A549 (cell line): ENCODE data around the gene GRM4. TPM values are rescaled to one million over a fixed set of nuclear protein-coding genes. Genes with fewer than 3 reads are reported as not detected.

Source experiments
- ATAC-seq, 2 experiments: fragments of 200-7000 bp in 1 of 2; fragments of >200 bp in 1 of 2; cut with Nextera tagmentation in 1 of 2; cut with Tn5 transposase in 1 of 2; 3 replicates each; pipeline versions ENCODE4 v1.8.0 to v1.9.1; 2018 to 2020; ENCODE audit warnings: mild to moderate bottlenecking in 1 of 2, moderate library complexity in 1 of 2
- CTCF ChIA-PET: fragments of 300-600 bp; sonication (Branson Sonifier 250); formaldehyde crosslinking; extraction: SDS; loops from one replicate; lab custom pipeline; 2021; ENCODE audit warnings: antibody characterized with exemption, inconsistent platforms; lab: Yijun Ruan, JAX
- POLR2A ChIA-PET: fragments of 350-600 bp; formaldehyde crosslinking; extraction: SDS; loops from one replicate; lab custom pipeline; 2021; ENCODE audit warnings: antibody characterized with exemption, inconsistent platforms; lab: Yijun Ruan, JAX
- DNase-seq, 2 experiments: peaks; one replicate each; pipeline versions ENCODE4 v3.0.0 to v3.0.0-alpha.2; 2011 to 2016; ENCODE audit warnings: low read depth in 1 of 2, low spot score in 1 of 2
- FAIRE-seq: peaks from 2 replicates; lab custom pipeline; 2011; peaks lifted over from hg19 to GRCh38; lab: Jason Lieb, UNC
- H3K27ac ChIP-seq, 2 experiments: fragments of >200 bp; sonication (Bioruptor Twin); formaldehyde crosslinking; 3 replicates each; pipeline ENCODE4 v1.5.1; 2016 to 2017
- H3K4me1 ChIP-seq: fragments of >200 bp; sonication (Bioruptor Twin); formaldehyde crosslinking; 3 replicates; pipeline ENCODE4 v1.6.1; 2016
- H3K4me2 ChIP-seq: fragments of >200 bp; sonication (Bioruptor Twin); formaldehyde crosslinking; 3 replicates; pipeline ENCODE4 v1.6.1; 2016
- H3K4me3 ChIP-seq: fragments of >200 bp; sonication (Bioruptor Twin); formaldehyde crosslinking; 3 replicates; pipeline ENCODE4 v1.5.1; 2016
- H3K9me3 ChIP-seq: fragments of >200 bp; sonication (Bioruptor Twin); formaldehyde crosslinking; 3 replicates; pipeline ENCODE4 v1.6.1; 2016
- CBX8 ChIP-seq: fragments of 200-600 bp; sonication (generic); IDR thresholded peaks from 2 replicates; pipeline ENCODE4 v1.6.1; 2016
- E2F6 ChIP-seq: IDR thresholded peaks from 2 replicates; pipeline ENCODE4 v1.6.1; 2012; ENCODE audit warnings: low read depth, borderline replicate concordance
- EHF ChIP-seq: fragments of 250-450 bp; sonication (Bioruptor Pico); IDR thresholded peaks from 2 replicates; pipeline ENCODE4 v1.5.0; 2020; ENCODE audit warnings: mild to moderate bottlenecking
- ELK1 ChIP-seq: fragments of 150-350 bp; IDR thresholded peaks from 2 replicates; pipeline ENCODE4 v1.6.1; 2014; ENCODE audit warnings: low read depth, mild to moderate bottlenecking, low read length
- EP300 ChIP-seq, 2 experiments: fragments of >200 bp; sonication (Bioruptor Twin); formaldehyde crosslinking; IDR thresholded peaks; 2 replicates in 1 of 2; 3 replicates in 1 of 2; pipeline ENCODE4 v1.6.1; 2016 to 2017
- FOXS1 ChIP-seq: fragments of 250-450 bp; sonication (Bioruptor Pico); IDR thresholded peaks from 2 replicates; pipeline ENCODE4 v1.5.0; 2020; ENCODE audit warnings: mild to moderate bottlenecking, moderate library complexity
- GATA3 ChIP-seq: IDR thresholded peaks from 2 replicates; pipeline ENCODE4 v1.6.1; 2012; ENCODE audit warnings: borderline replicate concordance
- HDAC2 ChIP-seq: fragments of 200-600 bp; sonication (generic); IDR thresholded peaks from 2 replicates; pipeline ENCODE4 v1.6.1; 2016
- HES2 ChIP-seq: fragments of >200 bp; sonication (Bioruptor Twin); formaldehyde crosslinking; IDR thresholded peaks from 2 replicates; pipeline ENCODE4 v1.6.1; 2016
- HOXA7 ChIP-seq: fragments of 250-450 bp; sonication (Bioruptor Pico); IDR thresholded peaks from 2 replicates; pipeline ENCODE4 v1.5.0; 2020; ENCODE audit warnings: mild to moderate bottlenecking, moderate library complexity
- HOXB5 ChIP-seq: fragments of 250-450 bp; sonication (Bioruptor Pico); IDR thresholded peaks from 2 replicates; pipeline ENCODE4 v1.5.0; 2020; ENCODE audit warnings: mild to moderate bottlenecking, moderate library complexity
- JUN ChIP-seq, 2 experiments: fragments of >200 bp; sonication (Bioruptor Twin); formaldehyde crosslinking; IDR thresholded peaks; 2 replicates in 1 of 2; 3 replicates in 1 of 2; pipeline ENCODE4 v1.6.1; 2016 to 2017
- JUNB ChIP-seq: fragments of >200 bp; sonication (Bioruptor Twin); formaldehyde crosslinking; IDR thresholded peaks from 2 replicates; pipeline ENCODE4 v1.6.1; 2016
- KDM1A ChIP-seq: fragments of 200-600 bp; sonication (generic); IDR thresholded peaks from 2 replicates; pipeline ENCODE4 v1.6.1; 2016; ENCODE audit warnings: low read depth, mild to moderate bottlenecking
- MAZ ChIP-seq: fragments of 150-350 bp; IDR thresholded peaks from 2 replicates; pipeline ENCODE4 v1.6.1; 2014; ENCODE audit warnings: antibody characterized with exemption, low read depth, low read length, borderline replicate concordance
- NPAS2 ChIP-seq: fragments of 250-450 bp; sonication (Bioruptor Pico); IDR thresholded peaks from 2 replicates; pipeline ENCODE4 v1.8.0; 2022; ENCODE audit warnings: mild to moderate bottlenecking, moderate library complexity, borderline replicate concordance
- PHF8 ChIP-seq: fragments of 200-600 bp; sonication (generic); IDR thresholded peaks from 2 replicates; pipeline ENCODE4 v1.6.1; 2016; ENCODE audit warnings: low read depth, mild to moderate bottlenecking, antibody characterized with exemption, moderate library complexity, borderline replicate concordance
- REST ChIP-seq: fragments of 200-600 bp; sonication (generic); IDR thresholded peaks from 2 replicates; pipeline ENCODE4 v1.6.1; 2016; ENCODE audit warnings: antibody characterized with exemption, mild to moderate bottlenecking, moderate library complexity
- RNF2 ChIP-seq: fragments of 200-600 bp; sonication (generic); IDR thresholded peaks from 2 replicates; pipeline ENCODE4 v1.6.1; 2016; ENCODE audit warnings: low read depth, mild to moderate bottlenecking, antibody characterized with exemption, moderate library complexity, borderline replicate concordance
- SMC3 ChIP-seq: fragments of >200 bp; sonication (Bioruptor Twin); formaldehyde crosslinking; IDR thresholded peaks from 3 replicates; pipeline ENCODE4 v1.6.1; 2018; ENCODE audit warnings: inconsistent platforms
- TP53 ChIP-seq: fragments of 250-450 bp; sonication (Bioruptor Pico); IDR thresholded peaks from 2 replicates; pipeline ENCODE4 v1.5.0; 2021; ENCODE audit warnings: mild to moderate bottlenecking, moderate library complexity
- ZC3H11A ChIP-seq: fragments of 450-650 bp; IDR thresholded peaks from 2 replicates; pipeline ENCODE4 v1.6.1; 2014; ENCODE audit warnings: antibody characterized with exemption, mild to moderate bottlenecking
- WGBS: methylation state at CpG from one replicate; pipeline ENCODE4 v1.1.6; 2017; ENCODE audit errors: missing lambda C conversion rate; 5-methylcytosine and 5-hydroxymethylcytosine counted together
- polyA plus RNA-seq, 4 experiments: library from polyadenylated mRNA; depleted of rRNA in 3 of 4; stranded (reverse); fragments of >200 nt; fragmentation: RNase III in 1 of 4; extraction: RNeasy Plus Mini Kit Qiagen cat#74134 plus additional on column Dnase treatment in 1 of 4; gene quantifications; 2 replicates in 3 of 4; 3 replicates in 1 of 4; pipeline ENCODE4 v1.2.3, GENCODE V29; 2011 to 2017
- TF ChIP-seq, protein P1 (sequence below): IDR thresholded peaks from 2 replicates; pipeline ENCODE4 v1.6.1; 2012

GRM4 gene
- polyA plus RNA-seq, 2 of the 4 experiments (the other 2 are of a cell fraction): 0.05 TPM

- no peak for TF ChIP-seq REST
- no peak for TF ChIP-seq JUN (IDR thresholded peaks at IDR 0.05)
- TF ChIP-seq CBX8: no peak
- no peak for TF ChIP-seq RNF2
- no peak for TF ChIP-seq JUNB
- no peak for TF ChIP-seq HOXA7 (CRISPR knock-in tag)
- TF ChIP-seq, all 56 proteins: peak for 0
These were observed 37.7 kb downstream of the GRM4 start (continued) for GRCh38 chr6:34108176-34108575.

DNA sequence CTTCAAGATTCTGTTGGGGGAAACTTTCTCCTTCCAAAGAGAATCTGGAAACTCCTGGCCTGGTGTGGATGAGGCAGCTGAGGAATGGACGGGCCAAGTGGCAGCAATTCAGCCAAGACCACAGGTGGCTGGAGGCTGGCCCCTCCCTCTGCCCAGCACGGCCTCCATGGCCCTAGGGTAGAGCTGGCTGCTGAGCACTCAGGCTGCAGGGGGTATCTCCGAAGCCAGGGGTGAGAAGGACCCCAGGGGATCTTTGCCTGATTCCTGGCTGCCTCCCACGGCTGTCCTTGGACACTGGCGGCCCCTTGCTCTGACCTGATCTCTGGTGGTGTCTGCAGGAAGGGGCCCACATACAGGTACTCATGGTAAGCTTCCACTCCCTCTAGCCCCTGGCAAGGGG lies 39.0 kb downstream of the GRM4 start:
- CTCF ChIA-PET: no interaction called here
- 11% methylated on average over 3 of the region's 5 CpGs for whole genome bisulfite sequencing
- Histone ChIP-seq H3K4me1 (no peaks in the 10 kb centered on the region), H3K27ac (no peak overlapping the region), H3K9me3 (no peaks in the 10 kb centered on the region), H3K4me2 (no peak overlapping the region), H3K4me3 (no peak overlapping the region)
- FAIRE-seq (no peak), ATAC-seq (no peak), DNase-seq (no peak)
- TF ChIP-seq ELK1: no peak
- TF ChIP-seq HOXB5: no peak
- no peak for TF ChIP-seq ZC3H11A
- TF ChIP-seq HDAC2: no peak
- TF ChIP-seq NPAS2 (CRISPR knock-in tag): no peak
- TF ChIP-seq EP300 (IDR thresholded peaks at IDR 0.05): no peak
- no peak for TF ChIP-seq PHF8
- no peak for TF ChIP-seq TP53 (CRISPR knock-in tag)
- TF ChIP-seq, protein P1, sequence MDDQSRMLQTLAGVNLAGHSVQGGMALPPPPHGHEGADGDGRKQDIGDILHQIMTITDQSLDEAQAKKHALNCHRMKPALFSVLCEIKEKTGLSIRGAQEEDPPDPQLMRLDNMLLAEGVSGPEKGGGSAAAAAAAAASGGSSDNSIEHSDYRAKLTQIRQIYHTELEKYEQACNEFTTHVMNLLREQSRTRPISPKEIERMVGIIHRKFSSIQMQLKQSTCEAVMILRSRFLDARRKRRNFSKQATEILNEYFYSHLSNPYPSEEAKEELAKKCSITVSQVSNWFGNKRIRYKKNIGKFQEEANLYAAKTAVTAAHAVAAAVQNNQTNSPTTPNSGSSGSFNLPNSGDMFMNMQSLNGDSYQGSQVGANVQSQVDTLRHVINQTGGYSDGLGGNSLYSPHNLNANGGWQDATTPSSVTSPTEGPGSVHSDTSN: no peak
- TF ChIP-seq KDM1A: no peak
- no peak for TF ChIP-seq JUN (IDR thresholded peaks at IDR 0.05)
- TF ChIP-seq HES2: no peak
- TF ChIP-seq EHF: no peak
- no peak for TF ChIP-seq GATA3
- TF ChIP-seq E2F6: no peak
- no peak for TF ChIP-seq MAZ
- TF ChIP-seq FOXS1: no peak
- no peak for TF ChIP-seq SMC3
- POLR2A ChIA-PET: no interaction called here
